Omental fat pad (tissue), 4 donors: Measurements from ENCODE around the gene TUBGCP2. TPM values are rescaled to one million over a fixed set of nuclear protein-coding genes. Genes with fewer than 3 reads are reported as not detected.

Experiments used
- ATAC-seq: fragments of 150-250 bp; one replicate; pipeline ENCODE4 v1.9.1; 2016; ENCODE audit warnings: mild to moderate bottlenecking, moderate library complexity; ENCODE audit not compliant: low FRiP score
- DNase-seq: peaks from one replicate; pipeline ENCODE4 v3.0.0-alpha.2; 2019; ENCODE audit warnings: low spot score
- total RNA-seq, 4 donors: library from RNA; depleted of rRNA; stranded (reverse); fragments of >200 nt; gene quantifications; one replicate each; pipeline ENCODE4 v1.1.0, GENCODE V29; 2016
- TF ChIP-seq, protein P1 (sequence below), 3 donors: fragments of 450-650 bp; IDR thresholded peaks; one replicate each; pipeline ENCODE4 v1.5.1; 2016 to 2017; ENCODE audit warnings: antibody characterized with exemption in 3 of 3, mild to moderate bottlenecking in 3 of 3, moderate library complexity in 2 of 3

The TUBGCP2 gene
- 10 to 100 TPM; 29.0 to 44.5 (median 36.3) TPM for total RNA-seq

DNA sequence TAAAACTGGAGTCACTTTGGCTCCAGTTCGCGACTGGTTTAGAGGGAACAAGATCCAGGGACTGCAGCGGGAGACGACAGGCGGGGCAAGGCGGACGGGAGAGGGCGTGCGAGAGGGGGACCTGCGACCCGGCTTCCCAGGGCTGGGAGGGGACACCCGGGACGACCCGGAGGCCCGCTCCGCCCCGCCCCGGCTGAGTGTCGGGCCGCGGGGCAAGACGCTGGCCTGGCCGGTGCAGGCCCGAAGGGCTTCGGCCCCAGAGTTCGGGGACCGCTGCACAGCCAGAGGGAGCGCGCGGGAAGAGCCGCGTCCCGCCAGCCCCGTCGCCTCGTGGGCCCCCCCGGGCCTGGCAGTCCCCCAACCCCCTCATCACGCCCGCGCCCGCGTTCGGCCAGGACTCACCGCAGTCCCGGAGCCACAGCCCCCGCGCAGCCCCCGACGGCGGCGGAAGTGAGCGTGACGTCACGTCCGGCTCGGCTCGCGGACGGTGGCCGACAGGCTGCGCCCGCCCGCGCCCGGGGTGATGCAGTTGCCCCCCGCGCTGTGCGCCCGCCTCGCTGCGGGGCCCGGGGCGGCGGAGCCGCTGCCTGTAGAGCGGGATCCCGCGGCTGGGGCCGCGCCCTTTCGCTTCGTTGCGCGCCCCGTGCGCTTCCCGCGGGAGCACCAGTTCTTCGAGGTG is at the start of gene TUBGCP2, which contains the start of gene ZNF511:
TSS of gene TUBGCP2 (minus strand) at position 452 of the 679 bp plus-strand sequence. CDS start 5,931 bp downstream, outside the sequence.
TSS of gene ZNF511 (plus strand) at position 494 of the 679 bp plus-strand sequence. CDS start at position 524, 30 bp downstream.
- ATAC-seq, result peak; percentile 87
- TF ChIP-seq, protein P1, sequence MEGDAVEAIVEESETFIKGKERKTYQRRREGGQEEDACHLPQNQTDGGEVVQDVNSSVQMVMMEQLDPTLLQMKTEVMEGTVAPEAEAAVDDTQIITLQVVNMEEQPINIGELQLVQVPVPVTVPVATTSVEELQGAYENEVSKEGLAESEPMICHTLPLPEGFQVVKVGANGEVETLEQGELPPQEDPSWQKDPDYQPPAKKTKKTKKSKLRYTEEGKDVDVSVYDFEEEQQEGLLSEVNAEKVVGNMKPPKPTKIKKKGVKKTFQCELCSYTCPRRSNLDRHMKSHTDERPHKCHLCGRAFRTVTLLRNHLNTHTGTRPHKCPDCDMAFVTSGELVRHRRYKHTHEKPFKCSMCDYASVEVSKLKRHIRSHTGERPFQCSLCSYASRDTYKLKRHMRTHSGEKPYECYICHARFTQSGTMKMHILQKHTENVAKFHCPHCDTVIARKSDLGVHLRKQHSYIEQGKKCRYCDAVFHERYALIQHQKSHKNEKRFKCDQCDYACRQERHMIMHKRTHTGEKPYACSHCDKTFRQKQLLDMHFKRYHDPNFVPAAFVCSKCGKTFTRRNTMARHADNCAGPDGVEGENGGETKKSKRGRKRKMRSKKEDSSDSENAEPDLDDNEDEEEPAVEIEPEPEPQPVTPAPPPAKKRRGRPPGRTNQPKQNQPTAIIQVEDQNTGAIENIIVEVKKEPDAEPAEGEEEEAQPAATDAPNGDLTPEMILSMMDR (IDR thresholded peaks at IDR 0.05), result no peak

DNA sequence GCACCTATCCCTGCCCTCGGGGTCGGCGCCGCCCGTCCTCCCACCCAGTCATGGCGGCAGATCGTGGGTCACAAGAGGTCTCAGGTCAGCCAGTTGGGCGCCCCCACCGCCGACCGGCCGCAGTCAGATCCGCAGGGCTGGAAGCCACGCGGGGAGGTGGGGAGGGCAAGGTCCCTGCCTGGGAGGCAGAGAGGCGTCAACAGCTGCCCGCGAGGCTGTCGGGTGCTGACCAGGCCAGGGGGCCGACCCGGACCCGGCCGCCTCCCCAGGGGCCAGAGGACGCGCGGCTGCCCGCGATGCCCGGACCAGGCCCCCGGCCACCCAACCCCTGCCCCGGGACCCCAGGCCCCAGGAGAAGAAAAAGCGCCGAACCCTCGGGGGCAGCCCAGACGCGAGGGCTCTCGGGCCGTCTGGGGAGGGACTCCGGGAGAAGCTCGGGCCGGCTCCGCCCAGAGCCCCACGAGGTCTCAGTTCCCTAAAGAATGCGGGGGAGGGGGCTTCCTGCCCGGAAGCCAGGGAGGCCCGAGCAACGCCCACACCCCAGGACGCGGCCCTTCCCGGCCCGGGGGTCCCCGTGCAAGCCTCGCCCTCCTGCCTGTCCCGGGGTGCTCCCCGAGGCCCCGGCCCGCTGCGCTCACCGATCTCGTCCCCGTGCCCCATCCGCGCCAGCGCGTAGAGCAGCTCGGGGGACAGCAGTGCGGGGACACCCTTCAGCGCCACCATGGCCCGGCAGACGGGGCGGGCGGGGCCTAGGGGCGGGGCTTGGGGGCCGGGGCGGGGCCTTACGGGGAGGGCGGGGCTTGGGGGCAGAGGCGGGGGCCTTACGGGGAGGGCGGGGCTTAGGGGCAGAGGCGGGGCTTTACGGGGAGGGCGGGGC is 48.9 kb upstream of the TUBGCP2 start, which contains the start of gene FUOM:
TSS of gene FUOM (minus strand) at position 735 of the 877 bp plus-strand sequence. CDS start at position 723, 12 bp downstream.
- ATAC-seq (peak; percentile 43), DNase-seq (no peak)
- TF ChIP-seq, protein P1 (IDR thresholded peaks at IDR 0.05), result no peak

More for the DNA sequence above, at the start of gene TUBGCP2, which contains the start of gene ZNF511:
- DNase-seq, result peak; percentile 70

DNA sequence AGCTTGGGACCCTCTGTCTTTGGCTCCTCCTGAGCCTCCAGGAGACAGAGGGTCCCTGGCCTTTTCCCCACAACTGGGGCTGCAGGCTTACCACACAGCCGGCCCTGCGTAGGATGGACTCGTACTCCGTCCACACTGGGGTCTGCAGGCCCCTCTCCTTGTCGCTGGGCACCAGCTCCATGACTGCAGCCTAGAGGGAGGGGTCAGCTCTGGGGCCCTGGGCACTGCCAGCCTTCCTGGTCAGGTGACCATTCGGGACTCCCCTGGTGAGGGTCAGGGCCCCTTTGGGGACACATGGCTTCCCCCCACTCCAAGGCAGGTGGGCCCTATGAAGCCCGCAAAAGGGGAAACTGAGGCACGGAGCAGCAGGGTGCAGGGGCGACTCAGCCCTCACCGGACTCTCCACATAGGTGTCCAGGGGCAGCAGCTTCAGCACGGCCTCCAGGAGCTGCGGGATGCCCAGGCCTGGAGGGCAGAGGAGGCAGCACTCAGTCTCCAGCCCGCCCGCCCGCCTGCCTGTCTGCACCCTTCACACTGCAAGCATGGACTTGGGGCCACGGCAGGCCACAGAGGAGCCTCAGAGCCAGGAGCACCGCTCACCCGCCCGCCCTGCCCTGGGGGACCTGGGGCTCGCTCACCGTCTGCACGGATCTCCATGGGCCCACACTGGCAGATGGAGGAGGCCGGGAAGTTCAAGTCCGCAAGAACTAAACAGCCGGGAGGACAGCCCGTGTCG is 48.0 kb upstream of the TUBGCP2 start:
- ATAC-seq (no peak), DNase-seq (no peak)
- TF ChIP-seq, protein P1 (IDR thresholded peaks at IDR 0.05), result no peak

DNA sequence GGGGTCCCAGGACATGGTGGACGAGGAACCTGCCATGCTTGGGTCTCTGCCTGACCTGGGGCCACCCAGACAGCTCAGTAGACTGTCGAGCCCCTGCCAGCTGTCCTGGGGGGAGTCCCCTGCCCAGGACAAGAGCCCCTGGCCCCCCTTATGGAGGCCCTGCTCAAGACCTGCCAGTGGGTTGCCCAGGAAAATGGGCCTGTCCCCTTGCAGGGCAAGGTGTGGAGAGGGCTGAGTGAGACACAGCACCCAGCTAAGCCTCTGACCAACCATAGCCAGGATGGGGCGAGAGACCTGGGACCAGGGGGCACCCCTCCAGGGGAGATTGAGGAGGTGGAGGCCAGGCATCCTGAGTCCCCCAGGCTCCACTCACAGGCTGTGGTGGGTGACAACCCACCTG is 47.3 kb upstream of the TUBGCP2 start:
- TF ChIP-seq, protein P1 (IDR thresholded peaks at IDR 0.05), result no peak
- no peak for ATAC-seq
- DNase-seq, result no peak

DNA sequence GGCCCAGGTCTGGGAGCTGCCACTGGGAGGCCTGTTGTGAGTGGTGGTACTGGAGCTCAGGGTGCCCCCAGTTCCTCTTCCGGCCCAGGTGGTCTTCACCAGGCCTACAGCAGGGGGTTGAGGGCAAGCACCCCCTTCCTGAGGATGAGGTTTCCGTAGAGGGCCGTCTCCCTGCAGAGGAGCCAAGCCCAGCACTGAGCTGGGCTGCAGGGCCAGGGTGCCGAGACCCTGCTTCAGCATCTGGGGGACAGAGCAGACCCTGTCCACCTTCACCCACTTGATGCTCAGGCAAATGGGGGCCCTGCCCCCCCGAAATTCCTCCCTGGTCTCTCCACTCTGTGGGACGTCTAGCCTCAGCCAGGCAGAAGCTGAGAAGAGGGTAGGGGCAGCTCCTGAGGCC is 46.6 kb upstream of the TUBGCP2 start:
- TF ChIP-seq, protein P1 (IDR thresholded peaks at IDR 0.05), result no peak
- ATAC-seq, result no peak
- no peak for DNase-seq

GRCh38 chr10:133354672-133355240 is 46.1 kb upstream of the TUBGCP2 start:
- no peak for DNase-seq
- TF ChIP-seq, protein P1 (IDR thresholded peaks at IDR 0.05), result no peak
- ATAC-seq, result no peak
